Liver (tissue), 9 donors: Measurements from ENCODE around the gene PYGB. TPM values are rescaled to one million over a fixed set of nuclear protein-coding genes. Genes with fewer than 3 reads are reported as not detected.

Experiments used
- DNase-seq: peaks from one replicate; pipeline ENCODE4 v3.0.0-alpha.2; 2017; ENCODE audit warnings: low spot score
- H3K27ac ChIP-seq, 2 donors: one replicate each; pipeline ENCODE4 v1.7.0; 2013; ENCODE audit warnings: inconsistent platforms in 2 of 2, low read length in 2 of 2, control low read depth in 1 of 2, low read depth in 1 of 2, mild to moderate bottlenecking in 1 of 2
- H3K27me3 ChIP-seq, 4 donors: one replicate each; pipeline versions ENCODE4 v1.6.1 to v1.7.0; 2013; ENCODE audit warnings: low read length in 3 of 4, inconsistent platforms in 1 of 4, mild to moderate bottlenecking in 1 of 4, moderate library complexity in 1 of 4; ENCODE audit not compliant: control insufficient read depth in 4 of 4, insufficient read depth in 4 of 4
- H3K36me3 ChIP-seq, 4 donors: one replicate each; pipeline versions ENCODE4 v1.6.1 to v1.7.0; 2013; ENCODE audit warnings: low read length in 3 of 4, mild to moderate bottlenecking in 3 of 4, low read depth in 1 of 4, moderate library complexity in 1 of 4; ENCODE audit not compliant: control insufficient read depth in 4 of 4, insufficient read depth in 3 of 4
- H3K4me1 ChIP-seq, 4 donors: one replicate each; pipeline versions ENCODE4 v1.6.1 to v1.7.0; 2013; ENCODE audit warnings: low read length in 3 of 4, mild to moderate bottlenecking in 3 of 4, moderate library complexity in 1 of 4; ENCODE audit not compliant: control insufficient read depth in 4 of 4, insufficient read depth in 4 of 4
- H3K4me3 ChIP-seq, 3 donors: one replicate each; pipeline versions ENCODE4 v1.6.1 to v1.7.0; 2013; ENCODE audit warnings: low read length in 3 of 3, control low read depth in 1 of 3, low read depth in 1 of 3, mild to moderate bottlenecking in 1 of 3
- H3K9ac ChIP-seq, 2 donors: one replicate each; pipeline ENCODE4 v1.7.0; 2013; ENCODE audit warnings: low read length in 2 of 2, mild to moderate bottlenecking in 2 of 2, moderate library complexity in 2 of 2, control low read depth in 1 of 2, low read depth in 1 of 2
- H3K9me3 ChIP-seq, 4 donors: one replicate each; pipeline versions ENCODE4 v1.6.1 to v1.7.0; 2013; ENCODE audit warnings: low read length in 3 of 4; ENCODE audit not compliant: control insufficient read depth in 4 of 4
- ATF3 ChIP-seq: IDR thresholded peaks from 2 replicates; pipeline ENCODE4 v1.6.1; 2016; ENCODE audit warnings: antibody characterized with exemption
- CTCF ChIP-seq: fragments of 150-350 bp; IDR thresholded peaks from 2 replicates; pipeline ENCODE4 v1.5.1; 2017; ENCODE audit warnings: improper control_type of control experiment, low read depth, low read length; ENCODE audit not compliant: missing input control
- EGR1 ChIP-seq, 2 donors: IDR thresholded peaks; 2 replicates each; pipeline ENCODE4 v1.6.1; 2016 to 2018; ENCODE audit warnings: antibody characterized with exemption in 2 of 2, low read depth in 2 of 2
- FOXA1 ChIP-seq: IDR thresholded peaks from 2 replicates; pipeline ENCODE4 v1.6.1; 2016; ENCODE audit warnings: antibody characterized with exemption
- GABPA ChIP-seq, 2 donors: IDR thresholded peaks in 1 of 2; conservative IDR thresholded peaks in 1 of 2; 2 replicates each; pipeline ENCODE4 v1.6.1; 2016; ENCODE audit warnings: antibody characterized with exemption in 2 of 2, mild to moderate bottlenecking in 1 of 2, moderate library complexity in 1 of 2
- HNF4A ChIP-seq, 2 donors: conservative IDR thresholded peaks; 2 replicates each; pipeline ENCODE4 v1.6.1; 2016; ENCODE audit warnings: antibody characterized with exemption in 2 of 2, mild to moderate bottlenecking in 2 of 2
- JUND ChIP-seq, 2 donors: IDR thresholded peaks; 2 replicates each; pipeline ENCODE4 v1.6.1; 2016; ENCODE audit warnings: antibody characterized with exemption in 2 of 2
- MAX ChIP-seq: IDR thresholded peaks from 2 replicates; pipeline ENCODE4 v1.6.1; 2016; ENCODE audit warnings: antibody characterized with exemption
- NR2F2 ChIP-seq: IDR thresholded peaks from 2 replicates; pipeline ENCODE4 v1.6.1; 2016; ENCODE audit warnings: antibody characterized with exemption
- REST ChIP-seq: IDR thresholded peaks from 2 replicates; pipeline ENCODE4 v1.6.1; 2016; ENCODE audit warnings: antibody characterized with exemption, mild to moderate bottlenecking
- RXRA ChIP-seq, 2 donors: IDR thresholded peaks; 2 replicates each; pipeline ENCODE4 v1.6.1; 2017 to 2018; ENCODE audit warnings: antibody characterized with exemption in 2 of 2, mild to moderate bottlenecking in 1 of 2
- SP1 ChIP-seq: IDR thresholded peaks from 2 replicates; pipeline ENCODE4 v1.6.1; 2018; ENCODE audit warnings: antibody characterized with exemption, mild to moderate bottlenecking
- TAF1 ChIP-seq: conservative IDR thresholded peaks from 2 replicates; pipeline ENCODE4 v1.6.1; 2016; ENCODE audit warnings: antibody characterized with exemption, mild to moderate bottlenecking
- YY1 ChIP-seq: IDR thresholded peaks from 2 replicates; pipeline ENCODE4 v1.6.1; 2016; ENCODE audit warnings: antibody characterized with exemption, mild to moderate bottlenecking
- ZBTB33 ChIP-seq: IDR thresholded peaks from 2 replicates; pipeline ENCODE4 v1.6.1; 2016; ENCODE audit warnings: antibody characterized with exemption
- WGBS: extraction: QIAGEN DNeasy Blood & Tissue Kit; methylation state at CpG from one replicate; pipeline ENCODE4 v1.1.7; 2013; 5-methylcytosine and 5-hydroxymethylcytosine counted together
- polyA plus RNA-seq, 2 donors: library from polyadenylated mRNA; stranded (reverse) in 1 of 2; unstranded in 1 of 2; fragments of 200-250 nt in 1 of 2; fragments of >200 nt in 1 of 2; fragmentation: Nextera tagmentation in 1 of 2; extraction: Ambion mirVana in 1 of 2; gene quantifications; one replicate each; pipeline versions ENCODE4 v1.2.1 to v1.2.3, GENCODE V29; 2013 to 2015
- total RNA-seq, 2 donors: library from RNA; depleted of rRNA; stranded (reverse); fragments of >200 nt; gene quantifications; one replicate each; pipeline ENCODE4 v1.2.3, GENCODE V29; 2014
- donor health status: healthy.
- donor health status: healthy.
- donor health status: healthy.
- donor health status: healthy.
- donor health status: healthy.

The PYGB gene
- total and polyA plus RNA-seq, 4 donors: 3.6 to 11.7 (median 9.8) TPM

- Histone ChIP-seq H3K36me3 (peaks cover 0 to 12% (median 1%) of the 10 kb centered on the region in 4 donors), H3K27me3 (no peaks in the 10 kb centered on the region), H3K27ac (no peak overlapping the region), H3K4me3 (no peak overlapping the region), H3K9ac (no peak overlapping the region), H3K9me3 (no peaks in the 10 kb centered on the region), H3K4me1 (peaks cover 0 to 4% (median 0%) of the 10 kb centered on the region in 4 donors)
- WGBS: 96% methylated on average over 26 of the region's 26 CpGs
- no peak for DNase-seq
- no peak for TF ChIP-seq YY1
- TF ChIP-seq FOXA1: no peak
- no peak for TF ChIP-seq TAF1
- TF ChIP-seq MAX: no peak
- TF ChIP-seq ZBTB33: no peak
- TF ChIP-seq JUND (IDR thresholded peaks at IDR 0.05): no peak
- TF ChIP-seq CTCF: no peak
- TF ChIP-seq GABPA (IDR thresholded peaks at IDR 0.05 in 1 of 2, conservative IDR thresholded peaks at IDR 0.05 in 1 of 2): no peak
- TF ChIP-seq RXRA (IDR thresholded peaks at IDR 0.05): no peak
- TF ChIP-seq REST: no peak
- no peak for TF ChIP-seq ATF3
- TF ChIP-seq SP1: no peak
- TF ChIP-seq EGR1 (IDR thresholded peaks at IDR 0.05; ENCODE audit: low read depth in 2 of 2): no peak
- TF ChIP-seq HNF4A (conservative IDR thresholded peaks at IDR 0.05): no peak
- no peak for TF ChIP-seq NR2F2
Measured at GRCh38 chr20:25291432-25292133, 43.7 kb downstream of the PYGB start.
